ENCODE measurements around the gene F8A1. TPM values are rescaled to one million over a fixed set of nuclear protein-coding genes. Genes with fewer than 3 reads are reported as not detected.

Gene F8A1
- total and polyA plus RNA-seq, 2 of the 4 experiments (the other 2 are of a cell fraction), result 0.54 to 8.3 TPM

DNA sequence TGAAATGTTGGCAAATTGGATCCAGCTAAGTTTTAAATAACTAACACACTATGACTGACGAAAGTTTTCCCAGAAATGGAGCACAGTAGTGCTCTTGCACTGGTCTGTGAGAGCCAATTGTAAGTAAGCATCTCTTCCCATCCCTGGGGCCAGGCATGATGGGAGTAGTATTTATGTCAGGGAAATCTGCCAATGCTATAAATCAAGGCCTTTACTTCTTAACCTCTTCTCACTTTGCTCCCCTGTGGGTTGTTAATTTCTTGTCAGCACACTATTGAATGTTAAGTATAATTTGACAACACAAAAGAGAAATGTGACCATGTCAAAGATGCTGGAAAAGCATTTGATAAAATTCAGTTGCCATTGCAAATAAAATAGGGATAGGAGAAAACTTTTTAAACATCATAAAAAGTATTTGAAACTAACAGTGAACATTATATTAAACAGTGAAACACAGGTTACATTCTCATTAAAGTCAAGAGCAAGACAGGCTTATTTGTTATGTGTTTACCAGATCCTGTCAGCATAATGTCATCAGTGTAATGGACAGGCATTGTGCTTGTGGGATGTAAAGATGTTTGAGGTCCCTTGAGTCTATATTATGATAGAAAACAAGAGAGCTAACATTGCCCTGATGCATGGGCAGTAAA is 5.0 kb downstream of the F8A1 start:
- Histone ChIP-seq H3K9me3 (ENCODE audit: control insufficient read depth, insufficient read depth, low read length) (0 out of 2 replicates have a peak, but pooled peaks cover 2% of the 10 kb centered on the region), H4K20me1 (ENCODE audit: insufficient read depth, low read length) (no peaks in the 10 kb centered on the region), H4K91ac (ENCODE audit: insufficient read depth, low read depth, low read length) (no peak overlapping the region), H3K4me2 (ENCODE audit: low read depth, low read length) (no peak overlapping the region), H2AK5ac (ENCODE audit: low read depth, low read length) (no peak overlapping the region), H3K4ac (ENCODE audit: low read depth, low read length) (no peak overlapping the region), H3K4me3 (ENCODE audit: insufficient read depth, low read depth, low read length) (no peak overlapping the region), H2BK120ac (ENCODE audit: low read depth, low read length) (no peak overlapping the region), H3K56ac (ENCODE audit: extremely low read depth, insufficient read depth, low read length) (no peak overlapping the region), H3K23ac (ENCODE audit: low read depth, low read length) (no peak overlapping the region), H3K79me1 (ENCODE audit: low read depth in 1 of 2, low read length in 2 of 2) (no peaks in the 10 kb centered on the region), H3K9me1 (ENCODE audit: insufficient read depth, low read length) (no peaks in the 10 kb centered on the region), H3K27ac (ENCODE audit: insufficient read depth, low read length) (no peak overlapping the region), H3K14ac (replicated peaks; ENCODE audit: low read depth, low read length) (no peak overlapping the region), H2AFZ (replicated peaks; ENCODE audit: low read length, poor library complexity) (no peak overlapping the region), H2BK5ac (ENCODE audit: low read depth, low read length, poor library complexity, severe bottlenecking) (no peak overlapping the region), H4K5ac (ENCODE audit: low read depth, low read length) (no peak overlapping the region), H3K36me3 (ENCODE audit: control insufficient read depth, insufficient read depth, low read length) (no peaks in the 10 kb centered on the region), H3K27me3 (ENCODE audit: control insufficient read depth, insufficient read depth, low read length) (no peaks in the 10 kb centered on the region), H3K4me1 (ENCODE audit: control insufficient read depth, insufficient read depth, low read length) (no peaks in the 10 kb centered on the region), H2BK20ac (ENCODE audit: low read depth, low read length) (no peak overlapping the region), H3K9ac (ENCODE audit: low read depth, low read length) (no peak overlapping the region), H3K18ac (ENCODE audit: low read depth, low read length) (no peak overlapping the region), H2AK9ac (replicated peaks; ENCODE audit: low read depth, low read length, poor library complexity) (no peak overlapping the region), H4K8ac (ENCODE audit: low read depth in 2 of 2, low read length in 2 of 2) (no peak overlapping the region), H2BK15ac (ENCODE audit: low read depth, low read length) (no peak overlapping the region)
- POLR2A ChIA-PET (ENCODE audit: unreplicated experiment), result no interaction called here
- CTCF ChIA-PET, result no interaction called here
- no TSS peak for BruUV-seq (replicated peaks)
- intact Hi-C loops (cut with micrococcal nuclease), result no loop called here
- no CpG with 5 or more reads among the region's 1 CpG for WGBS, 2 experiments (ENCODE audit: extremely low coverage in 2 of 2, insufficient read length in 1 of 2)
- in situ Hi-C loops (cut with MboI; ENCODE audit: low sequenced_read_pairs), result no loop called here
- DNase-seq, result no peak
- no peak for ATAC-seq (ENCODE audit: low read depth)
- TF ChIP-seq, protein P1, sequence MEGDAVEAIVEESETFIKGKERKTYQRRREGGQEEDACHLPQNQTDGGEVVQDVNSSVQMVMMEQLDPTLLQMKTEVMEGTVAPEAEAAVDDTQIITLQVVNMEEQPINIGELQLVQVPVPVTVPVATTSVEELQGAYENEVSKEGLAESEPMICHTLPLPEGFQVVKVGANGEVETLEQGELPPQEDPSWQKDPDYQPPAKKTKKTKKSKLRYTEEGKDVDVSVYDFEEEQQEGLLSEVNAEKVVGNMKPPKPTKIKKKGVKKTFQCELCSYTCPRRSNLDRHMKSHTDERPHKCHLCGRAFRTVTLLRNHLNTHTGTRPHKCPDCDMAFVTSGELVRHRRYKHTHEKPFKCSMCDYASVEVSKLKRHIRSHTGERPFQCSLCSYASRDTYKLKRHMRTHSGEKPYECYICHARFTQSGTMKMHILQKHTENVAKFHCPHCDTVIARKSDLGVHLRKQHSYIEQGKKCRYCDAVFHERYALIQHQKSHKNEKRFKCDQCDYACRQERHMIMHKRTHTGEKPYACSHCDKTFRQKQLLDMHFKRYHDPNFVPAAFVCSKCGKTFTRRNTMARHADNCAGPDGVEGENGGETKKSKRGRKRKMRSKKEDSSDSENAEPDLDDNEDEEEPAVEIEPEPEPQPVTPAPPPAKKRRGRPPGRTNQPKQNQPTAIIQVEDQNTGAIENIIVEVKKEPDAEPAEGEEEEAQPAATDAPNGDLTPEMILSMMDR (conservative IDR thresholded peaks at IDR 0.05; ENCODE audit: low read depth, low read length), result no peak
- TF ChIP-seq CEBPB (IDR thresholded peaks at IDR 0.05; ENCODE audit: low read depth, low read length) (no peak), RFX5 (IDR thresholded peaks at IDR 0.05; ENCODE audit: low read depth, low read length) (no peak), RAD21 (IDR thresholded peaks at IDR 0.05; ENCODE audit: low read length) (no peak), MAZ (IDR thresholded peaks at IDR 0.05; ENCODE audit: borderline replicate concordance, low read depth, low read length) (no peak), RCOR1 (IDR thresholded peaks at IDR 0.05; ENCODE audit: insufficient replicate concordance, low read length) (no peak), BHLHE40 (IDR thresholded peaks at IDR 0.05; ENCODE audit: low read depth, low read length) (no peak), MAFK (IDR thresholded peaks at IDR 0.05; ENCODE audit: low read depth, low read length) (no peak)
- TF ChIP-seq, protein P2, sequence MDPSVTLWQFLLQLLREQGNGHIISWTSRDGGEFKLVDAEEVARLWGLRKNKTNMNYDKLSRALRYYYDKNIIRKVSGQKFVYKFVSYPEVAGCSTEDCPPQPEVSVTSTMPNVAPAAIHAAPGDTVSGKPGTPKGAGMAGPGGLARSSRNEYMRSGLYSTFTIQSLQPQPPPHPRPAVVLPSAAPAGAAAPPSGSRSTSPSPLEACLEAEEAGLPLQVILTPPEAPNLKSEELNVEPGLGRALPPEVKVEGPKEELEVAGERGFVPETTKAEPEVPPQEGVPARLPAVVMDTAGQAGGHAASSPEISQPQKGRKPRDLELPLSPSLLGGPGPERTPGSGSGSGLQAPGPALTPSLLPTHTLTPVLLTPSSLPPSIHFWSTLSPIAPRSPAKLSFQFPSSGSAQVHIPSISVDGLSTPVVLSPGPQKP (IDR thresholded peaks at IDR 0.05; ENCODE audit: borderline replicate concordance, low read depth, low read length), result no peak
- dilution Hi-C loops (cut with HindIII; ENCODE audit: low sequenced_read_pairs, unreplicated experiment), result no loop called here

Data from IMR-90 (cell line).